HFF-Myc (cell line): ENCODE data around the gene HSPBAP1.
"Not testable (repeated sequence)": the region's sequence is repeated elsewhere in the genome, so short reads cannot be mapped to it uniquely, and the experiment has no call there.

Experiments used
- DNase-seq: peaks from one replicate; pipeline ENCODE4 v3.0.0-alpha.2; 2011; ENCODE audit warnings: low read depth; ENCODE audit errors: extremely low read depth
- H3K4me3 ChIP-seq: replicated peaks from 2 replicates; pipeline ENCODE4 v1.5.1; 2011; ENCODE audit warnings: low read depth, mild to moderate bottlenecking, control low read depth, low read length
- TF ChIP-seq, protein P1 (sequence below): IDR thresholded peaks from 2 replicates; pipeline ENCODE4 v1.5.1; 2012; ENCODE audit warnings: mild to moderate bottlenecking, low read depth, low read length, control low read depth; ENCODE audit errors: missing control alignments

HSPBAP1 gene

DNA sequence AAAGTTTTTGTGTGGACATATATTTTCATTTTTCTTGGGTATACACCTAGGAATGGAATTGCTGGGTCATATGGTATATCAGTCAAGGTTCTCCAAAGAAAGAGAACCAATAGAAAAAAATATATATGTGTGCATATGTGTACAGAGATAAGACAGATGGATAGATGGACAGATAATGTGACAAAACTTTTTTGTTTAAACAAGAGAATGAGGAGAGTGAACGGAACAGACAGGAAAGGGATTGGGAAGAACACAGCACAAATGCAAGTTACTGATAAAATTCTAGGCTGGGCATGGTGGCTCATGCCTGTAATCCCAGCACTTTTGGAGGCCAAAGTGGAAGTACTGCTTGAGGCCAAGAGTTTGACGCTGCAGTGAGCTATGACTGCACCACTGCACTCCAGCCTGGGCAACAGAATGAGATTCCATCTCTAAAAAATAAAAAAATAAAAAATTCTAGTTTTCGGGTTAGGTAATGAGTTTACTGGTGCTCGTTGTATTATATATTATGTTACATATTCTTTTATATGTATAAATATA is 50.0 kb downstream of the HSPBAP1 start:
- DNase-seq: no peak
- no peak overlapping the region for H3K4me3 ChIP-seq
- TF ChIP-seq, protein P1, sequence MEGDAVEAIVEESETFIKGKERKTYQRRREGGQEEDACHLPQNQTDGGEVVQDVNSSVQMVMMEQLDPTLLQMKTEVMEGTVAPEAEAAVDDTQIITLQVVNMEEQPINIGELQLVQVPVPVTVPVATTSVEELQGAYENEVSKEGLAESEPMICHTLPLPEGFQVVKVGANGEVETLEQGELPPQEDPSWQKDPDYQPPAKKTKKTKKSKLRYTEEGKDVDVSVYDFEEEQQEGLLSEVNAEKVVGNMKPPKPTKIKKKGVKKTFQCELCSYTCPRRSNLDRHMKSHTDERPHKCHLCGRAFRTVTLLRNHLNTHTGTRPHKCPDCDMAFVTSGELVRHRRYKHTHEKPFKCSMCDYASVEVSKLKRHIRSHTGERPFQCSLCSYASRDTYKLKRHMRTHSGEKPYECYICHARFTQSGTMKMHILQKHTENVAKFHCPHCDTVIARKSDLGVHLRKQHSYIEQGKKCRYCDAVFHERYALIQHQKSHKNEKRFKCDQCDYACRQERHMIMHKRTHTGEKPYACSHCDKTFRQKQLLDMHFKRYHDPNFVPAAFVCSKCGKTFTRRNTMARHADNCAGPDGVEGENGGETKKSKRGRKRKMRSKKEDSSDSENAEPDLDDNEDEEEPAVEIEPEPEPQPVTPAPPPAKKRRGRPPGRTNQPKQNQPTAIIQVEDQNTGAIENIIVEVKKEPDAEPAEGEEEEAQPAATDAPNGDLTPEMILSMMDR: no peak

DNA sequence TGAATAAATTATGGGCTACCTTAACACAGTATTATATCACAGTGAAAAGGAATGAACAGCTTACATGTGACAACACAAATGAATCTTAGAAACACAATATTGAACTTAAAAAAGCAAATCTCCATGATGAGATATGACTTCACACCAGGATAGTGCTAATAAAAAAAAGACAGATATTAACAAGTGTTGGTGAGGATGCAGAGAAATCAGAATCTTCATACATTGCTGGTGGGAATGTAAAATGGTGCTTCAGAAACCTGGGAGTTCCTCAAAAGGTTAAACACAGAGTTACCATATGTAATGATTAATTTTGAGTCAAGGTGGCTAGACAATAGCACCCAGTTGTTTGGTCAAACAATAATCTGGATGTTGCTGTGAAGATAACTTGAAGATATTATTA is 51.4 kb downstream of the HSPBAP1 start:
- DNase-seq: no peak
- H3K4me3 ChIP-seq: no peak overlapping the region
- TF ChIP-seq, protein P1: no peak

DNA sequence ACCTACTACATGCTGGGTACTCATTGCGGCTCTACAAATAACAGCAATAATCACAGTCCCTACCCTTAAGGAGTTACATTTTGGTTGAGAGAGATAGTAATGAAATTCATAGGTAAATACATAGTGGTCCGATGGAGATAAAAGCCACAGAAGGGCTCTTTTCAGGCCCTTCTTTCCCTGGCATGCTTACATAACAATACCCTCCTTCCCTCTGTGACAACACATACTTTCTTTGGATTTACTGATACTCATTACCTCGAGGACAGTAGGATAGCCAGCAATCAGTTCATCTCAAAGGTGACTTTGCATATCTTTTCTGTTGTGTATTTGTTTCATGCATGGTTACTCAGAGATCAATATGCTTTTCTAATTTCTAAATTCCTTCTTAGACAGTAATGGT is 54.5 kb downstream of the HSPBAP1 start:
- no peak for DNase-seq
- TF ChIP-seq, protein P1: no peak
- H3K4me3 ChIP-seq: no peak overlapping the region

DNA sequence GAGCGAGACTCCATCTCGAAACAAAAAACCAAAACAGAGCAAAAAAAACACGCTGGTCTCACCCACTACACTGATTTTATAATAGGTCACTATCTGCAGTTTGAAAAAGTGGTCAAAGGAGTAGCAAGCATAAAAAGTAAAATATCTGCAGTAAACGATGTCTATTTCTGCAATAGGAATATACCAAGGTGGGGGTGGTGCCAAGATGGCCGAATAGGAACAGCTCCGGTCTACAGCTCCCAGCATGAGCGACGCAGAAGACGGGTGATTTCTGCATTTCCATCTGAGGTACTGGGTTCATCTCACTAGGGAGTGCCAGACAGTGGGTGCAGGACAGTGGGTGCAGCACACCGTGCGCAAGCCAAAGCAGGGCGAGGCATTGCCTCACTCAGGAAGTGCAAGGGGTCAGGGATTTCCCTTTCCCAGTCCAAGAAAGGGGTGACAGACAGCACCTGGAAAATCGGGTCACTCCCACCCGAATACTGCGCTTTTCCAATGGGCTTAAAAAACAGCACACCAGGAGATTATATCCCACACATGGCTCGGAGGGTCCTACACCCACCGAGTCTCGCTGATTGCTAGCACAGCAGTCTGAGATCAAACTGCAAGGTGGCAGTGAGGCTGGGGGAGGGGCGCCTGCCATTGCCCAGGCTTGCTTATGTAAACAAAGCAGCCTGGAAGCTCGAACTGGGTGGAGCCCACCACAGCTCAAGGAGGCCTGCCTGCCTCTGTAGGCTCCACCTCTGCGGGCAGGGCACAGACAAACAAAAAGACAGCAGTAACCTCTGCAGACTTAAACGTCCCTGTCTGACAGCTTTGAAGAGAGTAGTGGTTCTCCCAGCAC is 60.7 kb downstream of the HSPBAP1 start:
- not testable (repeated sequence) for H3K4me3 ChIP-seq, DNase-seq

DNA sequence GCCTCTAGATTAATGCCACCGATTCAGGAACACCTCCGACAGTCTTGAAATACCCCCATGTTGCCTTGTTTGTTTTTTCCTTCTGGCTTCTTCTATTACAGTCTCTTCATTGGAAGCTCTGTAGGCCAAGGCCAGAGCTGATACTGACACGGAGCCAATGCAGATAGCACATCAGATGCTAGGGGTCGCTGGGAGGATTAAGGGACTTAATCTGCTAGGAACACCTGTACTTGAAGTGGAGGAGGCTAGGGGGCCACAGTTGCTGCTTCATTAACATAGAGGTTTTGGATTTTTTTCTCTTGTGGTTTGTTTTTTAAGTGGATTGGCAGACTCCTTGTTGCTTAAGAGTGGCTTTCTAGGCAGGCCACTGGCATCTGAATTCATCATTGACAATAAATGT is 63.4 kb downstream of the HSPBAP1 start:
- TF ChIP-seq, protein P1: no peak
- DNase-seq: no peak
- no peak overlapping the region for H3K4me3 ChIP-seq

DNA sequence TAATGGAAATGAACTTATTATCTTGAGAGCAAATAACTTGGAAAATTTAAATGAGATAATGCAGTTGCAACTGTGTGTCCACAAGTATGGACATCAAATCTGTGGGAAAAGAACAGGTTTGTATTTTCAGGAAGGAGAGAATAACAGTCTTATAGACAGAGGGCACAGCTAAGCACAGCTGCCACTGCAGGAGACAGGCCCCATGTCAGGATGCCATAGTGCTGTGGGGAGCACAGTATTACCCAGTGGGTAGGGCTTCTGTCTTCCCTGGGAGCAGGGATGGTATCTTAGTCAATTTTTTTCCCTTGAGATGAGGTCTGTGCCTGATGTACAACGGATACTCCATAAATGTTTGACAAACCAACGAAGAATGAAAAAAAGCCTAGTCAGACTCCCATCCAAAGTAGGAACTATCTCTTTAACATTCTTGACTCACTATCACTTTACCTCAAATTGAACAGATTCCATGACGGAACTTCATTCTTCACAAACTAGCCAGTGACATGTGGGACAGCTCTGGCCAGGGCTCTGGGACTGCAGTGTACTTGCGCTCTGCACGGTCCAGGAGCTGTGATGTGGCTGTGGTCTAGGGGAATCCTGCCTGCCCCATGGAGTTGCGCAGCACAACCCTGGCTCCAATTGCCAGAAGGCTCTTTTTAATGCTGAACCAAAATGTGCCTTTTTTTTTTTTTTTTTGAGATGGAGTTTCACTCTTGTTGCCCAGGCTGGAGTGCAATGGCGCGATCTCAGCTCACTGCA is 64.7 kb downstream of the HSPBAP1 start:
- H3K4me3 ChIP-seq: no peak overlapping the region
- TF ChIP-seq, protein P1: no peak
- no peak for DNase-seq

DNA sequence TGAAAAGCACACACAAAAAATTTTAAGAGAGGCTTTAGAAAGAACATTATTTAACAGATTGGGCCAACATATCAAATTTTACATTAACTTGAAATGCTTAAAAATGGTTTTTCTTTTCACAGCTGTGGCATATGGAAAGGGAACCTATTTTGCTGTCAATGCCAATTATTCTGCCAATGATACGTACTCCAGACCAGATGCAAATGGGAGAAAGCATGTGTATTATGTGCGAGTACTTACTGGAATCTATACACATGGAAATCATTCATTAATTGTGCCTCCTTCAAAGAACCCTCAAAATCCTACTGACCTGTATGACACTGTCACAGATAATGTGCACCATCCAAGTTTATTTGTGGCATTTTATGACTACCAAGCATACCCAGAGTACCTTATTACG is 65.4 kb downstream of the HSPBAP1 start:
- DNase-seq: no peak
- no peak overlapping the region for H3K4me3 ChIP-seq
- TF ChIP-seq, protein P1: no peak
